WI38 (cell line): ENCODE results near the gene HMCN2.
"Not testable (repeated sequence)": the region's sequence is repeated elsewhere in the genome, so short reads cannot be mapped to it uniquely, and the experiment has no call there.

ENCODE experiments used
- H3K4me3 ChIP-seq: 2 replicates; pipeline ENCODE4 v1.5.1; 2011; ENCODE audit warnings: low read depth, mild to moderate bottlenecking, control low read depth, low read length
- CTCF ChIP-seq: IDR thresholded peaks from 2 replicates; pipeline ENCODE4 v1.5.1; 2012; ENCODE audit warnings: low read depth, mild to moderate bottlenecking, control low read depth, low read length

HMCN2 gene

GRCh38 chr9:130394814-130395470 lies 129.4 kb downstream of the HMCN2 start:
- no peak overlapping the region for H3K4me3 ChIP-seq
- no peak for TF ChIP-seq CTCF

GRCh38 chr9:130395810-130396435 lies 130.4 kb downstream of the HMCN2 start:
- H3K4me3 ChIP-seq, result no peak overlapping the region
- TF ChIP-seq CTCF, result no peak

GRCh38 chr9:130396581-130396980 lies 131.0 kb downstream of the HMCN2 start:
- no peak for TF ChIP-seq CTCF
- H3K4me3 ChIP-seq, result no peak overlapping the region

- no peak for TF ChIP-seq CTCF
- H3K4me3 ChIP-seq, result no peak overlapping the region
Measured at GRCh38 chr9:130398487-130399240, 133.1 kb downstream of the HMCN2 start.

- TF ChIP-seq CTCF, result no peak
- H3K4me3 ChIP-seq, result no peak overlapping the region
Measured at GRCh38 chr9:130399768-130400167, 134.2 kb downstream of the HMCN2 start.

- H3K4me3 ChIP-seq, result no peak overlapping the region
- TF ChIP-seq CTCF, result no peak
Measured at GRCh38 chr9:130400870-130401269, 135.3 kb downstream of the HMCN2 start.

- not testable (repeated sequence) for H3K4me3 ChIP-seq
Measured at GRCh38 chr9:130401742-130402141, 136.2 kb downstream of the HMCN2 start.
